Uterus (tissue), 4 donors: Measurements from ENCODE around the gene F5. TPM values are rescaled to one million over a fixed set of nuclear protein-coding genes. Genes with fewer than 3 reads are reported as not detected.

Experiments
- DNase-seq, 2 donors: peaks; one replicate each; pipeline ENCODE4 v3.0.0-alpha.2; 2019 to 2020
- H3K27ac ChIP-seq, 2 donors: fragments of 200-600 bp; sonication (generic); 1 replicate in 1 of 2; 2 replicates in 1 of 2; pipeline ENCODE4 v1.5.1; 2016 to 2018
- H3K27me3 ChIP-seq, 2 donors: fragments of 200-600 bp; sonication (generic); one replicate each; pipeline ENCODE4 v1.5.1; 2018 to 2019; ENCODE audit warnings: control low read depth in 1 of 2
- H3K36me3 ChIP-seq, 2 donors: fragments of 200-600 bp; sonication (generic); one replicate each; pipeline ENCODE4 v1.5.1; 2019; ENCODE audit warnings: control low read depth in 1 of 2
- H3K4me1 ChIP-seq, 2 donors: fragments of 200-600 bp; sonication (generic); one replicate each; pipeline ENCODE4 v1.5.1; 2018 to 2019; ENCODE audit warnings: control low read depth in 1 of 2
- H3K4me3 ChIP-seq, 2 donors: fragments of 200-600 bp; sonication (generic); 1 replicate in 1 of 2; 2 replicates in 1 of 2; pipeline ENCODE4 v1.5.1; 2018 to 2019; ENCODE audit warnings: mild to moderate bottlenecking in 1 of 2
- H3K9me3 ChIP-seq, 2 donors: fragments of 200-600 bp; sonication (generic); one replicate each; pipeline ENCODE4 v1.5.1; 2019; ENCODE audit warnings: control low read depth in 1 of 2
- CTCF ChIP-seq, 4 experiments: fragments of 200-600 bp in 2 of 4; fragments of 450-650 bp in 2 of 4; sonication (generic) in 2 of 4; IDR thresholded peaks; one replicate each; pipeline ENCODE4 v1.5.1; 2016 to 2019; ENCODE audit warnings: antibody characterized with exemption in 4 of 4, mild to moderate bottlenecking in 2 of 4, moderate library complexity in 1 of 4
- POLR2A ChIP-seq, 2 donors: fragments of 450-650 bp; IDR thresholded peaks; one replicate each; pipeline ENCODE4 v1.6.1; 2016; ENCODE audit warnings: antibody characterized with exemption in 2 of 2, mild to moderate bottlenecking in 1 of 2, moderate library complexity in 1 of 2
- intact Hi-C: fragments of 100-400 bp; cut with DNase I; formaldehyde crosslinking; loops from one replicate; pipeline ENCODE4 v1.15.1; 2023; ENCODE audit warnings: low total_unique reads
- total RNA-seq, 4 donors: library from RNA; depleted of rRNA in 3 of 4; stranded (reverse); fragments of >200 nt in 3 of 4; gene quantifications; one replicate each; pipeline versions ENCODE4 v1.1.0 to v1.2.4, GENCODE V29; 2014 to 2023
- donor health status: DM: yes; HTN: yes; CAD: no.

F5 gene
- total RNA-seq, 4 donors from 2014 or later: under 0.01 to 1.3 (median 0.43) TPM; not detected in 1

- no peaks in the 10 kb centered on the region for H3K9me3 ChIP-seq
- no peak overlapping the region for H3K27ac ChIP-seq
- TF ChIP-seq POLR2A (IDR thresholded peaks at IDR 0.05): no peak
- no peak for TF ChIP-seq CTCF (IDR thresholded peaks at IDR 0.05)
- DNase-seq: no peak
- H3K4me3 ChIP-seq: no peak overlapping the region
- no peaks in the 10 kb centered on the region for H3K36me3 ChIP-seq
- no peaks in the 10 kb centered on the region for H3K27me3 ChIP-seq
- no peaks in the 10 kb centered on the region for H3K4me1 ChIP-seq
- intact Hi-C loops: no loop called here
Observed at GRCh38 chr1:169588785-169589485, 2.7 kb upstream of the F5 start.

GRCh38 chr1:169588112-169588511 lies 1.8 kb upstream of the F5 start:
- H3K4me1 ChIP-seq: no peaks in the 10 kb centered on the region
- H3K27me3 ChIP-seq: no peaks in the 10 kb centered on the region
- H3K27ac ChIP-seq: no peak overlapping the region
- DNase-seq: no peak
- intact Hi-C loops: no loop called here
- H3K9me3 ChIP-seq: no peaks in the 10 kb centered on the region
- TF ChIP-seq CTCF (IDR thresholded peaks at IDR 0.05): no peak
- TF ChIP-seq POLR2A (IDR thresholded peaks at IDR 0.05): no peak
- H3K4me3 ChIP-seq: no peak overlapping the region
- H3K36me3 ChIP-seq: no peaks in the 10 kb centered on the region

- intact Hi-C loops: no loop called here
- Histone ChIP-seq H3K4me1 (no peaks in the 10 kb centered on the region), H3K9me3 (no peaks in the 10 kb centered on the region), H3K27ac (no peak overlapping the region), H3K4me3 (no peak overlapping the region), H3K27me3 (no peaks in the 10 kb centered on the region), H3K36me3 (no peaks in the 10 kb centered on the region)
- no peak for DNase-seq
- no peak for TF ChIP-seq POLR2A (IDR thresholded peaks at IDR 0.05)
- no peak for TF ChIP-seq CTCF (IDR thresholded peaks at IDR 0.05)
Observed at GRCh38 chr1:169586067-169586394, 250 bp downstream of the F5 start.

- Histone ChIP-seq H3K4me3 (no peak overlapping the region), H3K4me1 (no peaks in the 10 kb centered on the region), H3K27me3 (no peaks in the 10 kb centered on the region), H3K36me3 (no peaks in the 10 kb centered on the region), H3K9me3 (no peaks in the 10 kb centered on the region), H3K27ac (no peak overlapping the region)
- intact Hi-C loops: no loop called here
- no peak for DNase-seq
- no peak for TF ChIP-seq CTCF (IDR thresholded peaks at IDR 0.05)
- TF ChIP-seq POLR2A (IDR thresholded peaks at IDR 0.05): no peak
Observed at GRCh38 chr1:169585181-169585580, 1.1 kb downstream of the F5 start.

- H3K4me1 ChIP-seq: no peaks in the 10 kb centered on the region
- H3K4me3 ChIP-seq: no peak overlapping the region
- TF ChIP-seq POLR2A (IDR thresholded peaks at IDR 0.05) (no peak), CTCF (IDR thresholded peaks at IDR 0.05) (no peak)
- H3K36me3 ChIP-seq: no peaks in the 10 kb centered on the region
- no peak overlapping the region for H3K27ac ChIP-seq
- no peak for DNase-seq
- H3K9me3 ChIP-seq: no peaks in the 10 kb centered on the region
- intact Hi-C loops: no loop called here
- no peaks in the 10 kb centered on the region for H3K27me3 ChIP-seq
Observed at GRCh38 chr1:169584483-169585144, 1.7 kb downstream of the F5 start.
